ENCODE results near the gene NMNAT2. TPM values are rescaled to one million over a fixed set of nuclear protein-coding genes. Genes with fewer than 3 reads are reported as not detected.

NMNAT2 gene
- total and polyA plus RNA-seq, 2 of the 8 experiments (the other 6 are each of a cell fraction or from before 2014, with no cell fraction given), result 6.5 to 20.9 TPM

DNA sequence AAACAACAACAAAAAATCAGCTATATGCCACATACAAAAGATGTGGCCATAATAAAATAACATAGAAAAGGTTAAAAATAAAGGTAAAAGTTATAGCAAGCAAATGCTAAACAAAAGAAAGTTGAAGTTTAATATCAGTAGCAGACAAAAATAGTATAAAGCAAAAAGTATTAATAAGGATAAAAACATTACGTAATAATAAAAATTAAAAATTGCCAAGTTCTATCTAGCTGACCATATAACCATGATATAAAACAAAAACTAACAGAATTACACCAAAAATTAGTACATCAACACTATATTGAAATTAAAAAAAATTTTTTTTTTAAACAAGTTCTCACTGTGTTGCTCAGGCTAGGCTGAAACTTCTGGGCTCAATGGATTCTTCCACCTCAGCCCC lies 38.6 kb upstream of the NMNAT2 start:
- no peak overlapping the region for H2BK20ac ChIP-seq (ENCODE audit: low read length)
- no peak overlapping the region for H3K4me2 ChIP-seq (ENCODE audit: insufficient read depth in 1 of 2, low read depth in 2 of 2, low read length in 2 of 2)
- whole genome bisulfite sequencing, 2 experiments (ENCODE audit: extremely low coverage in 1 of 2, insufficient coverage in 1 of 2, insufficient read length in 1 of 2, insufficient replicate concordance in 2 of 2, low coverage in 1 of 2, low lambda C conversion rate in 2 of 2, missing lambda C conversion rate in 1 of 2), result 88% methylated on average over 1 of the region's 1 CpG; no CpG with 5 or more reads in 1 of the 2 experiments

More for the DNA sequence above, 38.6 kb upstream of the NMNAT2 start:
- H2BK5ac ChIP-seq (ENCODE audit: low read depth, low read length), result no peak overlapping the region
- H4K8ac ChIP-seq (ENCODE audit: extremely low read depth, insufficient read depth, low read length), result no peak overlapping the region
- H3K4ac ChIP-seq (replicated peaks; ENCODE audit: insufficient read length, low read depth, low read length), result no peak overlapping the region
- no peak overlapping the region for H4K91ac ChIP-seq (replicated peaks; ENCODE audit: insufficient read length, low read length)
- H4K5ac ChIP-seq (ENCODE audit: insufficient read length, low read depth, low read length), result no peak overlapping the region
- H2BK12ac ChIP-seq (ENCODE audit: low read depth, low read length), result no peak overlapping the region
- no peak overlapping the region for H3K23ac ChIP-seq (ENCODE audit: insufficient read length)
- no peaks in the 10 kb centered on the region for H3K9me3 ChIP-seq (ENCODE audit: insufficient read depth in 2 of 2, low read depth in 1 of 2, low read length in 1 of 2)
- no peak overlapping the region for H2BK120ac ChIP-seq (replicated peaks; ENCODE audit: low read depth, low read length)
- H3K79me1 ChIP-seq (ENCODE audit: low read depth, low read length), result no peaks in the 10 kb centered on the region
- no peaks in the 10 kb centered on the region for H3K27me3 ChIP-seq (replicated peaks in 1 of 4; ENCODE audit: control insufficient read depth in 3 of 4, extremely low read depth in 1 of 4, insufficient read depth in 3 of 4, low read length in 3 of 4)
- no peak for TF ChIP-seq NRF1 (IDR thresholded peaks at IDR 0.05; ENCODE audit: low read depth, low read length)
- TF ChIP-seq, protein P1, sequence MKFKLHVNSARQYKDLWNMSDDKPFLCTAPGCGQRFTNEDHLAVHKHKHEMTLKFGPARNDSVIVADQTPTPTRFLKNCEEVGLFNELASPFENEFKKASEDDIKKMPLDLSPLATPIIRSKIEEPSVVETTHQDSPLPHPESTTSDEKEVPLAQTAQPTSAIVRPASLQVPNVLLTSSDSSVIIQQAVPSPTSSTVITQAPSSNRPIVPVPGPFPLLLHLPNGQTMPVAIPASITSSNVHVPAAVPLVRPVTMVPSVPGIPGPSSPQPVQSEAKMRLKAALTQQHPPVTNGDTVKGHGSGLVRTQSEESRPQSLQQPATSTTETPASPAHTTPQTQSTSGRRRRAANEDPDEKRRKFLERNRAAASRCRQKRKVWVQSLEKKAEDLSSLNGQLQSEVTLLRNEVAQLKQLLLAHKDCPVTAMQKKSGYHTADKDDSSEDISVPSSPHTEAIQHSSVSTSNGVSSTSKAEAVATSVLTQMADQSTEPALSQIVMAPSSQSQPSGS (IDR thresholded peaks at IDR 0.05; ENCODE audit: low read length), result no peak
- TF ChIP-seq KDM1A (IDR thresholded peaks at IDR 0.05; ENCODE audit: borderline replicate concordance, low read length), result no peak
- peak; percentile 23; the same call in 1 of the 2 replicates for TF ChIP-seq CEBPB (IDR thresholded peaks at IDR 0.05; ENCODE audit: low read depth, low read length)
- TF ChIP-seq CBX5 (IDR thresholded peaks at IDR 0.05; ENCODE audit: low read depth, low read length), result no peak
- no peak overlapping the region for H3K4me3 ChIP-seq (ENCODE audit: extremely low read depth in 1 of 4, insufficient read depth in 2 of 4, low read depth in 3 of 4, low read length in 4 of 4)
- no peak for DNase-seq (ENCODE audit: low read depth in 1 of 2, low spot score in 2 of 2)
- FAIRE-seq, result no peak
- H3K14ac ChIP-seq (ENCODE audit: insufficient read length), result no peak overlapping the region
- H2AFZ ChIP-seq (ENCODE audit: low read length), result no peak overlapping the region
- H3K23me2 ChIP-seq (ENCODE audit: low read depth, low read length), result no peaks in the 10 kb centered on the region
- POLR2A ChIA-PET (ENCODE audit: partially characterized antibody), result interaction anchor here (0.7 kb wide), 1 partner anchor 16 kb away, joined by 3 read pairs; no protein-coding TSS in a partner anchor
- no peak overlapping the region for H2BK15ac ChIP-seq (ENCODE audit: low read length)
- H3K4me1 ChIP-seq (replicated peaks in 1 of 4; ENCODE audit: control insufficient read depth in 3 of 4, insufficient read depth in 4 of 4, low read length in 3 of 4), result peaks cover 0 to 6% (median 3%) of the 10 kb centered on the region in 4 experiments; a peak in 4 of 7 replicates
- no peak overlapping the region for H2AK5ac ChIP-seq (ENCODE audit: low read depth, low read length)
- H3K56ac ChIP-seq (replicated peaks; ENCODE audit: insufficient read length, low read depth, low read length), result no peak overlapping the region
- H3K36me3 ChIP-seq (ENCODE audit: control insufficient read depth in 2 of 4, insufficient read depth in 4 of 4, low read length in 3 of 4), result no peaks in the 10 kb centered on the region
- H4K20me1 ChIP-seq (replicated peaks in 1 of 2; ENCODE audit: control insufficient read depth in 1 of 2, insufficient read depth in 2 of 2, low read length in 2 of 2), result no peaks in the 10 kb centered on the region
- CTCF ChIA-PET (ENCODE audit: partially characterized antibody), result interaction anchor here (0.7 kb wide), 1 partner anchor 40 kb away, joined by 7 read pairs; no protein-coding TSS in a partner anchor
- H3K27ac ChIP-seq (ENCODE audit: low read depth, low read length), result no peak overlapping the region
- no peak overlapping the region for H3K9ac ChIP-seq (replicated peaks in 1 of 4; ENCODE audit: extremely low read depth in 1 of 4, low read depth in 3 of 4, low read length in 3 of 4)
- H3K79me2 ChIP-seq (ENCODE audit: control insufficient read depth in 1 of 2, insufficient read depth in 2 of 2, low read length in 2 of 2), result no peaks in the 10 kb centered on the region
- no peak overlapping the region for H3K18ac ChIP-seq (ENCODE audit: extremely low read depth, low read length)
